Hepatocyte (in vitro differentiated cells): ENCODE results near the gene REG3G.
"Not testable (repeated sequence)": the region's sequence is repeated elsewhere in the genome, so short reads cannot be mapped to it uniquely, and the experiment has no call there.

Experiments used
- EZH2 ChIP-seq: fragments of 200-600 bp; sonication (generic); IDR thresholded peaks from 2 replicates; pipeline ENCODE4 v1.6.1; 2016; ENCODE audit warnings: antibody characterized with exemption, mild to moderate bottlenecking, borderline replicate concordance
- TF ChIP-seq, protein P1 (sequence below): fragments of 200-600 bp; sonication (generic); IDR thresholded peaks from 2 replicates; pipeline ENCODE4 v1.5.1; 2016; ENCODE audit warnings: antibody characterized with exemption, mild to moderate bottlenecking; ENCODE audit not compliant: poor library complexity

DNA sequence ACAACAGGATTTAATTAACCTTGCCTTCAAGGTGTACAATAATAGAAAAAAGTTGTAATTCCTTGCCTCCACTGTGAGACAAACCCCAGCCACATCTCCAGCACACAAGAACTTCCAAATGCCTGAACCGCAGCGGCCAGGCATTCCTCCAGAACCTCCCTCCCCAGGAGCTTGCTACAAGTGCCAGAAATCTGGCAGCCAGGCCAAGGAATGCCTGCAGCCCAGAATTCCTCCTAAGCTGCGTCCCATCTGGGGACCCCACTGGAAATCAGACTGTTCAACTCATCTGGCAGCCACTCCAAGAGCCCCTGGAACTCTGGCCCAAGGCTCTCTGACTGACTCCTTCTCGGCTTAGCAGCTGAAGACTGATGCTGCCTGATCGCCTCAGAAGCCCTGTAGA, 28.0 kb downstream of the REG3G start:
- TF ChIP-seq EZH2 = not testable (repeated sequence)
- TF ChIP-seq, protein P1, sequence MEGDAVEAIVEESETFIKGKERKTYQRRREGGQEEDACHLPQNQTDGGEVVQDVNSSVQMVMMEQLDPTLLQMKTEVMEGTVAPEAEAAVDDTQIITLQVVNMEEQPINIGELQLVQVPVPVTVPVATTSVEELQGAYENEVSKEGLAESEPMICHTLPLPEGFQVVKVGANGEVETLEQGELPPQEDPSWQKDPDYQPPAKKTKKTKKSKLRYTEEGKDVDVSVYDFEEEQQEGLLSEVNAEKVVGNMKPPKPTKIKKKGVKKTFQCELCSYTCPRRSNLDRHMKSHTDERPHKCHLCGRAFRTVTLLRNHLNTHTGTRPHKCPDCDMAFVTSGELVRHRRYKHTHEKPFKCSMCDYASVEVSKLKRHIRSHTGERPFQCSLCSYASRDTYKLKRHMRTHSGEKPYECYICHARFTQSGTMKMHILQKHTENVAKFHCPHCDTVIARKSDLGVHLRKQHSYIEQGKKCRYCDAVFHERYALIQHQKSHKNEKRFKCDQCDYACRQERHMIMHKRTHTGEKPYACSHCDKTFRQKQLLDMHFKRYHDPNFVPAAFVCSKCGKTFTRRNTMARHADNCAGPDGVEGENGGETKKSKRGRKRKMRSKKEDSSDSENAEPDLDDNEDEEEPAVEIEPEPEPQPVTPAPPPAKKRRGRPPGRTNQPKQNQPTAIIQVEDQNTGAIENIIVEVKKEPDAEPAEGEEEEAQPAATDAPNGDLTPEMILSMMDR = not testable (repeated sequence)
